Measurements from ENCODE around the gene SMARCD1. TPM values are rescaled to one million over a fixed set of nuclear protein-coding genes. Genes with fewer than 3 reads are reported as not detected.

SMARCD1 gene
- total and polyA plus RNA-seq, 9 of the 15 experiments (the other 6 are each of a cell fraction or from before 2014, with no cell fraction given) = 0.86 to 91.7 (median 48.0) TPM

GRCh38 chr12:50111395-50111692 lies 26.2 kb downstream of the SMARCD1 start:
- H3K9ac ChIP-seq (ENCODE audit: insufficient read depth in 1 of 2, low read depth in 2 of 2, low read length in 2 of 2) = peak overlapping the region in 1 of 2 experiments; percentile 60; a peak in 2 of 4 replicates
- FAIRE-seq = no peak
- peaks cover 8% of the 10 kb centered on the region; the same call in 1 of the 3 replicates for H3K36me3 ChIP-seq (ENCODE audit: control insufficient read depth, insufficient read depth, low read length)
- TF ChIP-seq NFIC (IDR thresholded peaks at IDR 0.05) (peak; percentile 48), DPF2 (IDR thresholded peaks at IDR 0.05) (0 out of 2 replicates have a peak, but pooled peaks have one; percentile 14), JUN (IDR thresholded peaks at IDR 0.05; ENCODE audit: borderline replicate concordance, low read depth, low read length) (no peak), JUN (CRISPR knock-in tag; IDR thresholded peaks at IDR 0.05; ENCODE audit: borderline replicate concordance) (no peak), ATF3 (IDR thresholded peaks at IDR 0.05) (peak; percentile 19; the same call in 1 of the 2 replicates), ATF3 (CRISPR knock-in tag; conservative IDR thresholded peaks at IDR 0.05) (no peak), ZBTB9 (CRISPR knock-in tag; IDR thresholded peaks at IDR 0.05) (no peak), KLF10 (CRISPR knock-in tag; IDR thresholded peaks at IDR 0.05) (no peak), VEZF1 (CRISPR knock-in tag; IDR thresholded peaks at IDR 0.05) (0 out of 2 replicates have a peak, but pooled peaks have one; percentile 32), ZBTB33 (CRISPR knock-in tag; IDR thresholded peaks at IDR 0.05) (peak; percentile 96), LEF1 (IDR thresholded peaks at IDR 0.05) (no peak), ZNF76 (CRISPR knock-in tag; IDR thresholded peaks at IDR 0.05; ENCODE audit: borderline replicate concordance) (no peak), HMGXB4 (CRISPR knock-in tag; IDR thresholded peaks at IDR 0.05) (0 out of 2 replicates have a peak, but pooled peaks have one; percentile 41), MYNN (IDR thresholded peaks at IDR 0.05) (0 out of 2 replicates have a peak, but pooled peaks have one; percentile 23), MYNN (CRISPR knock-in tag; IDR thresholded peaks at IDR 0.05) (no peak), NBN (IDR thresholded peaks at IDR 0.05; ENCODE audit: low read depth) (0 out of 2 replicates have a peak, but pooled peaks have one; percentile 20)

More at GRCh38 chr12:50111395-50111692, 26.2 kb downstream of the SMARCD1 start:
- Histone ChIP-seq H3K9me3 (replicated peaks; ENCODE audit: control insufficient read depth, insufficient read depth, low read depth, low read length) (no peaks in the 10 kb centered on the region), H3K27me3 (ENCODE audit: control insufficient read depth in 2 of 2, insufficient read depth in 2 of 2, low read length in 2 of 2) (no peaks in the 10 kb centered on the region), H3K27ac (ENCODE audit: extremely low read depth, low read depth, low read length) (no peak overlapping the region), H3K4me2 (ENCODE audit: insufficient read depth, low read length) (peak overlapping the region; percentile 98), H2AFZ (ENCODE audit: low read depth, low read length) (peak overlapping the region; percentile 90), H4K20me1 (replicated peaks; ENCODE audit: control insufficient read depth, insufficient read depth, low read length) (peaks cover 5% of the 10 kb centered on the region; the same call in 1 of the 2 replicates), H3K4me1 (replicated peaks in 1 of 2; ENCODE audit: control insufficient read depth in 2 of 2, insufficient read depth in 2 of 2, low read length in 2 of 2) (peaks cover 29 to 48% of the 10 kb centered on the region in 2 experiments), H3K9me1 (ENCODE audit: control insufficient read depth, insufficient read depth, low read length) (no peaks in the 10 kb centered on the region), H3K79me2 (ENCODE audit: control insufficient read depth, insufficient read depth, low read length) (peaks cover 37% of the 10 kb centered on the region), H3K4me3 (peak overlapping the region; percentile 78)
- ATAC-seq (no peak), DNase-seq (ENCODE audit: extremely low read depth in 1 of 4, low spot score in 3 of 4) (no peak)
- no TSS peak for BruUV-seq (replicated peaks)
- ChIA-PET POLR2A (interaction anchor here (0.6 to 2.8 kb wide), 15 partner anchors 8 to 348 kb away, joined by 3 to 15 read pairs (median 4); partner anchors contain the start of genes CERS5 and GPD1), CTCF (ENCODE audit: low intra/inter-chr PET ratio) (interaction anchor here (0.8 to 1.3 kb wide), 3 partner anchors 23 to 145 kb away, joined by 4 read pairs; no protein-coding TSS in a partner anchor)
- 11% methylated on average over 11 of the region's 19 CpGs for WGBS (ENCODE audit: insufficient coverage, low coverage, missing lambda C conversion rate)
- intact Hi-C loops (cut with micrococcal nuclease) (loop anchor here (1.0 kb wide), 1 partner anchor 26 kb away; the partner anchor contains the start of gene SMARCD1), in situ Hi-C loops (cut with MboI) (no loop called here)

Data from K562 (cell line).